IMR-90 (cell line): ENCODE results near the gene UBE2E2. TPM values are rescaled to one million over a fixed set of nuclear protein-coding genes. Genes with fewer than 3 reads are reported as not detected.

Experiments used
- ATAC-seq: fragments of 200-7000 bp; cut with Tn5 transposase; 2 replicates; pipeline ENCODE4 v1.9.1; 2020; ENCODE audit warnings: low read depth, mild to moderate bottlenecking, moderate library complexity
- BruUV-seq: library from RNA; stranded (reverse); fragments of 400-500 nt; replicated peaks from 2 replicates; lab custom pipeline; 2021; lab: Mats Ljungman, UMichigan
- CTCF ChIA-PET: fragments of 300-600 bp; formaldehyde crosslinking; extraction: SDS; loops from one replicate; lab custom pipeline; 2021; ENCODE audit warnings: antibody characterized with exemption; lab: Yijun Ruan, JAX
- POLR2A ChIA-PET: fragments of 300-600 bp; sonication (Branson Sonifier 250); formaldehyde crosslinking; loops from one replicate; lab custom pipeline; 2022; ENCODE audit warnings: antibody characterized with exemption; ENCODE audit not compliant: unreplicated experiment; lab: Charles Lee
- DNase-seq: peaks from one replicate; pipeline ENCODE4 v3.0.0; 2013
- H2AFZ ChIP-seq: replicated peaks from 2 replicates; pipeline ENCODE3; 2013; ENCODE audit warnings: low read length, mild to moderate bottlenecking; ENCODE audit not compliant: poor library complexity
- H2AK5ac ChIP-seq: 2 replicates; pipeline ENCODE4 v1.6.1; 2013; ENCODE audit warnings: low read depth, low read length, inconsistent platforms
- H2AK9ac ChIP-seq: replicated peaks from 2 replicates; pipeline ENCODE3; 2013; ENCODE audit warnings: mild to moderate bottlenecking, low read depth, low read length, moderate library complexity; ENCODE audit not compliant: poor library complexity
- H2BK120ac ChIP-seq: 2 replicates; pipeline ENCODE4 v1.6.1; 2013; ENCODE audit warnings: low read depth, low read length, inconsistent platforms
- H2BK15ac ChIP-seq: 3 replicates; pipeline ENCODE4 v1.6.1; 2013; ENCODE audit warnings: low read depth, low read length, inconsistent platforms
- H2BK20ac ChIP-seq: 2 replicates; pipeline ENCODE4 v1.6.1; 2013; ENCODE audit warnings: low read depth, mild to moderate bottlenecking, inconsistent platforms, low read length, moderate library complexity
- H2BK5ac ChIP-seq: 2 replicates; pipeline ENCODE4 v1.6.1; 2013; ENCODE audit warnings: mild to moderate bottlenecking, low read depth, low read length, inconsistent platforms; ENCODE audit not compliant: poor library complexity, severe bottlenecking
- H3K14ac ChIP-seq: replicated peaks from 2 replicates; pipeline ENCODE4 v1.6.1; 2013; ENCODE audit warnings: low read depth, low read length, inconsistent platforms
- H3K18ac ChIP-seq: 2 replicates; pipeline ENCODE4 v1.6.1; 2013; ENCODE audit warnings: low read depth, low read length, control low read depth
- H3K23ac ChIP-seq: 2 replicates; pipeline ENCODE4 v1.6.1; 2013; ENCODE audit warnings: low read depth, low read length, inconsistent platforms
- H3K27ac ChIP-seq: 2 replicates; pipeline ENCODE4 v1.5.1; 2013; ENCODE audit warnings: mild to moderate bottlenecking, control low read depth, low read length; ENCODE audit not compliant: insufficient read depth
- H3K27me3 ChIP-seq: 2 replicates; pipeline ENCODE4 v1.6.1; 2013; ENCODE audit warnings: low read length; ENCODE audit not compliant: control insufficient read depth, insufficient read depth
- H3K36me3 ChIP-seq: 2 replicates; pipeline ENCODE4 v1.6.1; 2013; ENCODE audit warnings: low read length, mixed read lengths; ENCODE audit not compliant: control insufficient read depth, insufficient read depth
- H3K4ac ChIP-seq: 2 replicates; pipeline ENCODE4 v1.6.1; 2013; ENCODE audit warnings: low read depth, low read length, inconsistent platforms
- H3K4me1 ChIP-seq: 2 replicates; pipeline ENCODE4 v1.6.1; 2013; ENCODE audit warnings: low read length, mixed read lengths; ENCODE audit not compliant: control insufficient read depth, insufficient read depth
- H3K4me2 ChIP-seq: 2 replicates; pipeline ENCODE4 v1.6.1; 2013; ENCODE audit warnings: low read depth, mild to moderate bottlenecking, control low read depth, low read length, moderate library complexity
- H3K4me3 ChIP-seq: 2 replicates; pipeline ENCODE4 v1.5.1; 2013; ENCODE audit warnings: low read depth, mild to moderate bottlenecking, control low read depth, low read length, moderate library complexity; ENCODE audit not compliant: insufficient read depth
- H3K56ac ChIP-seq: 2 replicates; pipeline ENCODE4 v1.6.1; 2013; ENCODE audit warnings: low read length, inconsistent platforms; ENCODE audit not compliant: insufficient read depth; ENCODE audit errors: extremely low read depth
- H3K79me1 ChIP-seq, 2 experiments: 2 replicates each; pipeline ENCODE4 v1.6.1; 2013; ENCODE audit warnings: low read length in 2 of 2, inconsistent platforms in 1 of 2, low read depth in 1 of 2
- H3K9ac ChIP-seq: 2 replicates; pipeline ENCODE4 v1.6.1; 2013; ENCODE audit warnings: low read depth, low read length, control low read depth
- H3K9me1 ChIP-seq: 2 replicates; pipeline ENCODE4 v1.6.1; 2013; ENCODE audit warnings: low read length, inconsistent platforms; ENCODE audit not compliant: insufficient read depth
- H3K9me3 ChIP-seq: 2 replicates; pipeline ENCODE4 v1.6.1; 2013; ENCODE audit warnings: low read length; ENCODE audit not compliant: control insufficient read depth, insufficient read depth
- H4K20me1 ChIP-seq: 2 replicates; pipeline ENCODE4 v1.6.1; 2013; ENCODE audit warnings: low read length, inconsistent platforms; ENCODE audit not compliant: insufficient read depth
- H4K5ac ChIP-seq: 2 replicates; pipeline ENCODE4 v1.6.1; 2013; ENCODE audit warnings: mild to moderate bottlenecking, low read depth, low read length, control low read depth
- H4K8ac ChIP-seq, 2 experiments: 2 replicates each; pipeline ENCODE4 v1.6.1; 2013; ENCODE audit warnings: low read depth in 2 of 2, low read length in 2 of 2, control low read depth in 1 of 2, inconsistent platforms in 1 of 2
- H4K91ac ChIP-seq: 2 replicates; pipeline ENCODE4 v1.6.1; 2013; ENCODE audit warnings: low read depth, low read length, inconsistent platforms; ENCODE audit not compliant: insufficient read depth
- BHLHE40 ChIP-seq: fragments of 150-350 bp; IDR thresholded peaks from 2 replicates; pipeline ENCODE4 v1.6.1; 2016; ENCODE audit warnings: mild to moderate bottlenecking, low read depth, low read length
- CHD1 ChIP-seq: IDR thresholded peaks from 2 replicates; pipeline ENCODE4 v1.6.1; 2012; ENCODE audit warnings: low read depth, low read length, improper control_type of control experiment
- FOS ChIP-seq: fragments of 150-350 bp; IDR thresholded peaks from 2 replicates; pipeline ENCODE4 v1.6.1; 2016; ENCODE audit warnings: low read depth, low read length
- MAZ ChIP-seq: IDR thresholded peaks from 2 replicates; pipeline ENCODE4 v1.6.1; 2012; ENCODE audit warnings: low read depth, mild to moderate bottlenecking, low read length, improper control_type of control experiment, moderate library complexity, borderline replicate concordance
- MXI1 ChIP-seq: IDR thresholded peaks from 2 replicates; pipeline ENCODE4 v1.6.1; 2012; ENCODE audit warnings: low read depth, mild to moderate bottlenecking, low read length, moderate library complexity, borderline replicate concordance
- POLR2A ChIP-seq: IDR thresholded peaks from 2 replicates; pipeline ENCODE4 v1.6.1; 2012; ENCODE audit warnings: mild to moderate bottlenecking, low read depth, low read length
- RFX5 ChIP-seq: IDR thresholded peaks from 2 replicates; pipeline ENCODE4 v1.8.0; 2012; ENCODE audit warnings: low read depth, mild to moderate bottlenecking, low read length, moderate library complexity
- SMC3 ChIP-seq: fragments of 150-350 bp; IDR thresholded peaks from 2 replicates; pipeline ENCODE4 v1.6.1; 2016; ENCODE audit warnings: low read depth, mild to moderate bottlenecking, antibody characterized with exemption, low read length, moderate library complexity
- WGBS, 2 experiments: methylation state at CpG; one replicate each; pipeline versions ENCODE4 v1.1.5 to v1.1.7; 2013; ENCODE audit warnings: missing lambda C conversion rate in 2 of 2; ENCODE audit not compliant: insufficient read length in 1 of 2; ENCODE audit errors: extremely low coverage in 2 of 2; 5-methylcytosine and 5-hydroxymethylcytosine counted together
- dilution Hi-C: fragments of 300-500 bp; cut with HindIII; formaldehyde crosslinking; loops from one replicate; pipeline ENCODE4 v1.14.3; 2018; ENCODE audit warnings: low sequenced_read_pairs; ENCODE audit not compliant: unreplicated experiment
- in situ Hi-C: fragments of 300-500 bp; cut with MboI; formaldehyde crosslinking; loops from 3 replicates; pipeline ENCODE4 v1.14.3; 2019; ENCODE audit warnings: low sequenced_read_pairs, inconsistent platforms, mixed read lengths
- intact Hi-C: fragments of 100-400 bp; cut with micrococcal nuclease; formaldehyde crosslinking; loops from 2 replicates; pipeline ENCODE4 v1.10.0; 2022
- polyA plus RNA-seq, 3 experiments: library from polyadenylated mRNA; depleted of rRNA; stranded (reverse); fragments of >200 nt; gene quantifications; 2 replicates each; pipeline ENCODE4 v1.2.3, GENCODE V29; 2012; ENCODE audit warnings: low replicate concordance in 1 of 3
- total RNA-seq: library from RNA; depleted of rRNA; stranded (reverse); fragments of >200 nt; gene quantifications from 2 replicates; pipeline ENCODE4 v1.2.3, GENCODE V29; 2012
- TF ChIP-seq, protein P1 (sequence below): fragments of 150-350 bp; IDR thresholded peaks from 2 replicates; pipeline ENCODE4 v1.6.1; 2017; ENCODE audit warnings: mild to moderate bottlenecking, antibody characterized with exemption, low read length, low read depth
- TF ChIP-seq, protein P2 (sequence below): conservative IDR thresholded peaks from 2 replicates; pipeline ENCODE4 v1.5.1; 2012; ENCODE audit warnings: mild to moderate bottlenecking, low read depth, low read length, improper control_type of control experiment

Gene UBE2E2
- total and polyA plus RNA-seq, 2 of the 4 experiments (the other 2 are of a cell fraction), result 18.6 to 32.7 TPM

- no peak overlapping the region for H2AK5ac ChIP-seq
- H3K27ac ChIP-seq, result no peak overlapping the region
- H3K4me2 ChIP-seq, result no peak overlapping the region
- H3K56ac ChIP-seq, result no peak overlapping the region
- WGBS, 2 experiments, result no CpG with 5 or more reads among the region's 3 CpGs
- dilution Hi-C loops, result no loop called here
- no peak overlapping the region for H2BK20ac ChIP-seq
- CTCF ChIA-PET, result interaction anchor here (0.7 kb wide), 1 partner anchor 103 kb away, joined by 4 read pairs; no protein-coding TSS in a partner anchor
- intact Hi-C loops, result no loop called here
- ATAC-seq (no peak), DNase-seq (no peak)
- H2AFZ ChIP-seq, result no peak overlapping the region
- TF ChIP-seq FOS (no peak), CHD1 (no peak), BHLHE40 (no peak), POLR2A (no peak), SMC3 (no peak), MAZ (no peak), MXI1 (no peak), RFX5 (no peak)
- TF ChIP-seq, protein P1, sequence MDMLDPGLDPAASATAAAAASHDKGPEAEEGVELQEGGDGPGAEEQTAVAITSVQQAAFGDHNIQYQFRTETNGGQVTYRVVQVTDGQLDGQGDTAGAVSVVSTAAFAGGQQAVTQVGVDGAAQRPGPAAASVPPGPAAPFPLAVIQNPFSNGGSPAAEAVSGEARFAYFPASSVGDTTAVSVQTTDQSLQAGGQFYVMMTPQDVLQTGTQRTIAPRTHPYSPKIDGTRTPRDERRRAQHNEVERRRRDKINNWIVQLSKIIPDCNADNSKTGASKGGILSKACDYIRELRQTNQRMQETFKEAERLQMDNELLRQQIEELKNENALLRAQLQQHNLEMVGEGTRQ, result no peak
- TF ChIP-seq, protein P2, sequence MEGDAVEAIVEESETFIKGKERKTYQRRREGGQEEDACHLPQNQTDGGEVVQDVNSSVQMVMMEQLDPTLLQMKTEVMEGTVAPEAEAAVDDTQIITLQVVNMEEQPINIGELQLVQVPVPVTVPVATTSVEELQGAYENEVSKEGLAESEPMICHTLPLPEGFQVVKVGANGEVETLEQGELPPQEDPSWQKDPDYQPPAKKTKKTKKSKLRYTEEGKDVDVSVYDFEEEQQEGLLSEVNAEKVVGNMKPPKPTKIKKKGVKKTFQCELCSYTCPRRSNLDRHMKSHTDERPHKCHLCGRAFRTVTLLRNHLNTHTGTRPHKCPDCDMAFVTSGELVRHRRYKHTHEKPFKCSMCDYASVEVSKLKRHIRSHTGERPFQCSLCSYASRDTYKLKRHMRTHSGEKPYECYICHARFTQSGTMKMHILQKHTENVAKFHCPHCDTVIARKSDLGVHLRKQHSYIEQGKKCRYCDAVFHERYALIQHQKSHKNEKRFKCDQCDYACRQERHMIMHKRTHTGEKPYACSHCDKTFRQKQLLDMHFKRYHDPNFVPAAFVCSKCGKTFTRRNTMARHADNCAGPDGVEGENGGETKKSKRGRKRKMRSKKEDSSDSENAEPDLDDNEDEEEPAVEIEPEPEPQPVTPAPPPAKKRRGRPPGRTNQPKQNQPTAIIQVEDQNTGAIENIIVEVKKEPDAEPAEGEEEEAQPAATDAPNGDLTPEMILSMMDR, result no peak
- peaks cover 7 to 15% of the 10 kb centered on the region in 2 experiments; a peak in 3 of 4 replicates for H3K79me1 ChIP-seq
- H3K14ac ChIP-seq, result no peak overlapping the region
- no peak overlapping the region for H2AK9ac ChIP-seq
- H3K23ac ChIP-seq, result no peak overlapping the region
- no peaks in the 10 kb centered on the region; the same call in 1 of the 2 replicates for H3K4me1 ChIP-seq
- POLR2A ChIA-PET, result interaction anchor here (0.5 to 0.7 kb wide), 2 partner anchors 8 to 17 kb away, joined by 3 to 7 read pairs; no protein-coding TSS in a partner anchor
- H3K4ac ChIP-seq, result no peak overlapping the region
- H2BK5ac ChIP-seq, result no peak overlapping the region
- in situ Hi-C loops, result no loop called here
- no peak overlapping the region for H4K5ac ChIP-seq
- no peaks in the 10 kb centered on the region for H3K36me3 ChIP-seq
- no peaks in the 10 kb centered on the region for H3K9me3 ChIP-seq
- no peak overlapping the region for H2BK120ac ChIP-seq
- H2BK15ac ChIP-seq, result no peak overlapping the region
- H3K18ac ChIP-seq, result no peak overlapping the region
- no peak overlapping the region for H4K8ac ChIP-seq
- no peak overlapping the region for H3K9ac ChIP-seq
- H3K4me3 ChIP-seq, result no peak overlapping the region
- no peaks in the 10 kb centered on the region for H3K27me3 ChIP-seq
- BruUV-seq, result no TSS peak
- 0 out of 2 replicates have a peak, but pooled peaks cover 4% of the 10 kb centered on the region for H4K20me1 ChIP-seq
- H3K9me1 ChIP-seq, result peaks cover 3% of the 10 kb centered on the region; the same call in 1 of the 2 replicates
- no peak overlapping the region for H4K91ac ChIP-seq
These were observed 51.7 kb downstream of the UBE2E2 start for GRCh38 chr3:23254835-23255234.
